Right renal pelvis (tissue), 4 donors: ENCODE measurements around the gene SNX13. TPM values are rescaled to one million over a fixed set of nuclear protein-coding genes. Genes with fewer than 3 reads are reported as not detected.
"Not testable (repeated sequence)": the region's sequence is repeated elsewhere in the genome, so short reads cannot be mapped to it uniquely, and the experiment has no call there.

Experiments
- DNase-seq, 4 donors: peaks; one replicate each; pipeline ENCODE4 v3.0.0-alpha.2; 2013; ENCODE audit warnings: low read depth in 4 of 4, low spot score in 3 of 4, missing footprints in 1 of 4
- polyA plus RNA-seq, 4 donors: library from polyadenylated mRNA; unstranded; fragments of 120-200 nt; gene quantifications; one replicate each; pipeline ENCODE4 v1.2.1, GENCODE V29; 2013; ENCODE audit not compliant: insufficient read length in 4 of 4

Gene SNX13
- polyA plus RNA-seq, 4 donors, result 40.2 to 50.8 (median 46.5) TPM

DNA sequence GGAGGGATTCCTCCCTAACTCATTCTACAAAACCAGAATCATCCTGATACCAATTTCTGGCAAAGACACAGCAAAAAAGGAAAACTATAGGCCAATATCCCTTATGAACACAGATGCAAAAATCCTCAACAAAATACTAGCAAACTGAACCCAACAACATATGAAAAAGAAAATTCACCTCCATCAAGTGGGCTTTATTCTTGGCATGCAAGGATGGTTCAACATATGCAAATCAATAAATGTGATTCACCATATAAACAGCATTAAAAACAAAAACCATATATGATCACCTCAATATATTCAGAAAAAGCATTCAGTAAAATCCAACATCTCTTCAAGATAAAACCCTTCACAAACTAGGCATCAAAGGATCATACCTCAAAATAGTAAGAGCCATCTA lies 23.5 kb downstream of the SNX13 start:
- no peak for DNase-seq

DNA sequence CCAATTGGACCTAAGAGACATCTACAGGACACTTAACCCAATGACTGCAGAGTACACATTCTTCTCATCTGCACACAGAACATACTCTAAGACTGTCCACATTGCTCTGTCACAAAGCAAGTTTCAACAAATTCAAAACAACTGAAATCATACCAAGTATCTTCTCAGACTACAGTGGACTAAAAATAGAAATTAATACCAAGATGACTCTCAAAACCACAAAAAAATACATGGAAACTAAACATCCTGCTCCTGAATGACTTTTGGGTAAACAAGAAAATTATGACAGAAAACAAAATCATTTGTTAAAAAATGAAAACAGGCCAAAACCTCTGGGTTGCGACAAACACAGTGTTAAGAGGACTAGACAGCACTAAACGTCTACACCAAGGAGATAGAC lies 24.5 kb downstream of the SNX13 start:
- DNase-seq, result no peak

DNA sequence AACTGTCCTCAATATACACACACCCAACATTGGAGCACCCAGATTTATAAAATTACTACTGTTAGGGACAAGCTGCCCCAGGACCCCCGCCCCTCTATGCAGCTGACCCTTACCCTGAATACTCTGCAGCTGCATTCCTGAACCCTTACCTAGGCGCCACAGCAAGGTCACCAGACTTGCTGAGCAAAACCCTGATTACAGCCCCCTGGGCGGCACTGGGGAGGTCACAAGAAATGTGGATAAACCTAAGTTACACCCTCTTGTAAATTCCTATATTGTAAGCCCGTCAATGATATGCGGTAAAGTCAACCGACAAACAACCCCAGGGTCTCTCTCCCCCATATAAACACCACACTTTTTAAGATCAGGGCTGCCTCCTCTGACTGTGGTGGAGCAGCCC lies 25.1 kb downstream of the SNX13 start:
- DNase-seq, result no peak

DNA sequence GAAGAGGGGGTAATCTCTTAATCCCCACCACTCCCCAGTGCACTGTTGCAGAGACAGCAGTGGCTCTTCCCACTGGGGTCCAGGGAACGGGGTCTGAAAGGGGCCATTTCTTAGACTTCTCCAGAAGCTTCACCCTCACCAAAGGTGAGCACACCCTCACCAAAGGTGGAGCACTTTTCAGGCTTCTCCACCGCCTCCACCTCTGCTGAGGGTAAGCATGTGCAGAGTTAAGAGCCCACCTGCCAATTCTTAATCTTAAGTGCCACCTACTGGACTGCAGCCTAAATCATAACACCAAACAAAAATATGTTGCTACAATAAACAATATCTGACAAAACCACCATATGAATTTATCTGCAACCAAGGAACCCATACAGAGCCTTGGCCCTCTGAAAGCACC lies 27.0 kb downstream of the SNX13 start:
- no peak for DNase-seq

DNA sequence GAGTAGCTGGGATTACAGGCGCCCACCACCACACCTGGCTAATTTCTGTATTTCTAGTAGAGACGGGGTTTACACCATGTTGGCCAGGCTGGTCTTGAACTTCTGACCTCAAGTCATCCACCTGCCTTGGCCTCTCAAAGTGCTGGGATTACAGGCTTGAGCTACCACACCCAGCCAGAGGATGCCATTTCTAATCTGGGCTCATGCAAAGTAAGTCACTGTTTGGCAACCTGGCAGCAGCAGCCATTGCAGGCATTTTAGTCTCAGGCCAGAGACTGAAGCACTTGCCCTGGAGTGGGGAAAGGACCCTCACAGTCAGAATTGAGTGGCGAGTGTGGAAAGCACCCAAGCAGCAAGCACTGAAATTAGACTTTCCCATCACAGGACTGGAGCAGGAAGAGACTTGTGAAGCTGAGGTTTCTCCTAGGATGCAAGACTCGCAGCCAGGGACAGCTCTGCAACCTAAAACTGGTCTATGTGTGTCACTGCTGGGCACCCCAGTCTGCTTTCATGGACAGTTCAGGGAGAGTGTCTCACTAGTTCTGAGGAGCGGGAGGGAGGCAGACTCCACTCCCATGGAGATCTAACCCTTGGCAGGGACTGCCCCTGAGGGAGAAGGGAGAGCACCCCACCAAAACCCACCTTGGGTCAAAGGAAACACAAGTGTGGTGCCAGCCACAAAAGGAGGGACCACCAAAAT lies 27.6 kb downstream of the SNX13 start:
- DNase-seq, result no peak

DNA sequence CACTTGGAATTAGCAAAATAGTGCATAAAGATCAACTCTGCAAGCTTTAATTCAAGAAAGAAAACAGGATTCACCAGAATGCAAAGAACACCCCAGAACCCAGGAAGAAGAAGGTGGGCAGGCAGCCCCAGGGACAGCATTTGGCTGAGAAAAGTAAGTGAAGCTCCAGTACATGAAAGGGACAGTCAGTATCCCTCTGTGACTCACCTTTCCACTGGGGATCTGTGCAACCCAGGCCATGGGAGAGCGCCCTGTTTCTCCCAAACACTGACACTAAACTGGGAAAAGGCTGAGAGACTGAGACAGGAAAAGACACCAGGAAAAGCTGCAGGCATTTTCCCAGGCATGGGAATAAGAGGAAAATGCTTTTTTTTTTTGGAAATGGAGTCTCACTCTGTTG lies 28.2 kb downstream of the SNX13 start:
- no peak for DNase-seq

DNA sequence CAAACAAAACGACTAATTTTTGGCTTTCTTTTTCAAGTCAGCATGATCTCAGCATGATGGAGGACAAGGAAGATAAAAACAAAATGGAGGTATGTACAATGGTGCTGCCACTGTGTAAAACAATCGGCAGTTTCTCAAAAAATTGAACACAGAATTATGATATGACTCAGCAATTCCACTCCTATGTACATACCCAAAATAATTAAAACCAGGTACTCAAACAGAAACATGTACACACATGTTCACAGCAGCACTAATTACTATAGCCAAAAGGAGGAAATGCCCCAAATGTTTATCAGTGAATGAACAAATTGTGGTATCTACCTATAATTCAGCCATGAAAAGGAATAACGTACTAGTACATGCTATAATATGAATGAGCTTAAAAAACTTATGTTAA lies 29.9 kb downstream of the SNX13 start:
- DNase-seq, result no peak

DNA sequence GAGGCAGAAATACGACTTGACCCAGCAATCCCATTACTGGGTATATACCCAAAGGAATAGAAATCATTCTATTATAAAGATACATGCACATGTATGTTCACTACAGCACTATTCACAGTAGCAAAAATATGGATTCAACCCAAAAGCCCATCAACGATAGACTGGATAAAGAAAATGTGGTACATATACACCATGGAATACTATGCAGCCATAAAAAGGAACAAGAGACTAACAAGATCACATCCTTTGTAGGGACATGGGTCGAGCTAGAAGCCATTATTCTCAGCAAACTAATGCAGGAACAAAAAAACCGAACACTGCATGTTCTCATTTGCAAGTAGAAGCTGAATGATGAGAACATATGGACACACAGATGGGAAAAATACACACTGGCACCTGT lies 31.0 kb downstream of the SNX13 start:
- DNase-seq, result not testable (repeated sequence)

DNA sequence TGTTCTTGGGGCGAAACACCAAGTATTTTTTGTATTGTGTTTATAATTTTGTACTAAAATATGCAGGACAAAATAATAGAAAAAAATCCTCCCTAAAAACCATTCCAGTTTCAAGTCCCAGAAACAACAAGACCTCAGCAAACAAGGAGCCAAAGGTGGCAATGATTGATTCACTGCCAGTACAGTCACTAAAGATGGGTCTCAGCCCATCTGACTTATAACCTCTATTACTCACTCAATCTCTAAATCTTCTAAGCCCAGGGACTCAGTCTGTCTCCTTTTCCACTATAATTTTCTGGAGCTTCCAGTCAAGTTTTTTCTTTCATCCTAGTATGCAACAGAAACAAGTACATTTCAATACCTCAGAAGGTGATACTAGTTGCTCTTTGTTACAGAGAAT lies 33.3 kb downstream of the SNX13 start:
- no peak for DNase-seq

DNA sequence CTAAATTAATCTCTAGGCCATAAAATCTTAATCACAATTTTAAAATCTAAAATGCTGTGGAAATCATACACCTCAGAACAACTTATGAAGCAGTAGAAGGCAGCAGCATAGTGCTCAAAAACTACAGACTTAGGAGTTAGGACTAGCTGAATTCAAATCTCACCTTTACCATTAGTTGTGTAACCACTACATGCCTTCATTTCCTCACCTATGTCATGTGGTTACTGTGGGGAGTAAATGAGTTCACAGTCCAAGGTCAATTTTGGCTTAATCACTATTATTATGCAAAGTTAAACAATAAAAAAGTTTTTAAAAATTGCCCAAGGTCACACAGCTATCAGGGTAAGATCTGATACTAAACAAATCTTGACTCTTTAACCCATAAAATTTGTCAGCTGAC lies 37.0 kb downstream of the SNX13 start:
- no peak for DNase-seq

DNA sequence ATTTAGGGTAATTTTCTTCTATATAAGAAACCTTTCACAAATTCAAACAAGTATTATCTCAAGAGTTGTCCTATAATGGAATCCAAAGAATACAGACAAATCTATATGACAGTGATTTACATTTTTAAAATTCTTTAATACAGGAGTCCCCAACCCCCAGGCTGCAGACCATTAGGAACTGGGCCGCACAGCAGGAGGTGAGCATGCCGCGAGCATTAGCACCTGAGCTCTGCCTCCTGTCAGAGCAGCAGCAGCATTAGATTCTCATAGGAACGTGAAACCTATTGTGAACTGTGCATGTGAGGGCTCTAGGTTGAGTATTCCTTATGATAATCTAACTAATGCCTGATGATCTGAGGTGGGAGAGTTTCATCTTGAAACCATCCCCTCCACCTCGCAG lies 37.7 kb downstream of the SNX13 start:
- DNase-seq, result no peak

DNA sequence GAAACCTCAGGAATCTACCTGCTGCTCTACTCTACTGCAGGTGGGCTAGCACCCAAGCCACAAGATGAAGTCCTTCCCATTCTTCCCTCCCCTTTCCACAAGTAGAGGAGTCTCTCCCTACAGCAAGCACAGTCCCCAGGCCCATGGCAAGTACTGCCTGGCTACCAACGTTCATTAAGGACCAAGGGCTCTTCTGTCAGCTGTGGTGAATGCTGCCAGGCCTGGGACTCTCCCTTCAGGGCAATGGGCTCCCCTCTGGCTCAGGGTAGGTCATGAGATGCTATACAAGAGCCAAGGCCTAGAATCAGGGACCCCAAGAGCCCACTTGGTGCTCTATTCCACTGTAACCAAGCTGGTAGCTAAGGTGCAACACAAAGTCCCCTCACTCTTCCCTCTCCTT lies 39.8 kb downstream of the SNX13 start:
- no peak for DNase-seq

DNA sequence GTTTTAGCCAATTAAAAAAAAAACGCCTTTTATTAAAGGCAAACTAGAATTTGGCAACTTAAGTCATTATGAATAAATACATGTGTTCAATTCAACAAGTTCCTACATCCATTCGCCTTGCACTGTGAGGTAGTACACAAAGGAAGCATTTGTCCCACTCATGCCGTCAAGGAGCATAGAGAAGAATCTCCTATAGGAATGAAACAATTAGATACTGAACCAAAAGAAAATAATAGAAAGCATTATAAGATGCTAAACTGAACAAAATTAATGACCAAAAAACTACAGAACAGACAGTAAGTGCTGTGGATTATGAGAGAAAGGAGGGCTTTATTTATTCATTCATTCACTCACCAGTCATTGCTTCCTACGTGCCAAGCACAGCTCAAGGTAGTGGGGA lies 42.2 kb downstream of the SNX13 start:
- DNase-seq, result no peak

DNA sequence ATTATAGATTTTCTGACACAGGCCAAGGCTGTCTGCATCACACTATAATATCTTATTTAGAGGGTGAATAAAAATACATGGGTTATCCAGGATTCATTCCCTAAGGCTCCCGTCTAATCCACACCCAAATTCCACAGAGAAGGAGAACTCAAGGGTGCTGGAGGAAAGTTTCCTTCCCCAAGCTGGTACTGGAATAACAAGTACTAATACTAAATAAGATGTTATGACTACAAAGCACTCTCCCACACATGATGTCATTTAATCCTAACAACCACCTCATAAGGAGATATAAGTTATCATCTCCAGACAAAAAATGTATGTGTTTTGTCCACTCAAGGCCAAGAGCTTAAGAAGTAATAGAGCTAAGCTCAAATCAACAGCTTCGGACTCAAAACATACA lies 53.0 kb downstream of the SNX13 start:
- DNase-seq, result no peak

DNA sequence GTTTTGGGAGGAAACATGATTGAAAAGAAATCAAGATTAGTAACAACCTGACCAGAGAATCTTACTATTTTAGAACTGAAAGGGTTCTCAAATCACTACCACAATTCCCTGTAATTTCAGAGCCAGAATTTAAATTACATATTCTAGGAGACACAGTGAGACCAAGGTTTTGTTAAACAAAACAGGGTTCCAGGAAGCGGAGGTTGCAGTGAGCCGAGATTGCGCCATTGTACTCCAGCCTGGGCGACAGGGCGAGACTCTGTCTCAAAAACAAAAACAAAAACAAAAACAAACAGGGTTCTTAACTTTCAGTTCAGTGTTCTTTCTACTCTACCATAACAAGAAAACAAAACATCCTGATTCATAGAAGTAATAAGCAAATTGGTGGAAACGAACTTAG lies 57.6 kb downstream of the SNX13 start:
- DNase-seq, result no peak

DNA sequence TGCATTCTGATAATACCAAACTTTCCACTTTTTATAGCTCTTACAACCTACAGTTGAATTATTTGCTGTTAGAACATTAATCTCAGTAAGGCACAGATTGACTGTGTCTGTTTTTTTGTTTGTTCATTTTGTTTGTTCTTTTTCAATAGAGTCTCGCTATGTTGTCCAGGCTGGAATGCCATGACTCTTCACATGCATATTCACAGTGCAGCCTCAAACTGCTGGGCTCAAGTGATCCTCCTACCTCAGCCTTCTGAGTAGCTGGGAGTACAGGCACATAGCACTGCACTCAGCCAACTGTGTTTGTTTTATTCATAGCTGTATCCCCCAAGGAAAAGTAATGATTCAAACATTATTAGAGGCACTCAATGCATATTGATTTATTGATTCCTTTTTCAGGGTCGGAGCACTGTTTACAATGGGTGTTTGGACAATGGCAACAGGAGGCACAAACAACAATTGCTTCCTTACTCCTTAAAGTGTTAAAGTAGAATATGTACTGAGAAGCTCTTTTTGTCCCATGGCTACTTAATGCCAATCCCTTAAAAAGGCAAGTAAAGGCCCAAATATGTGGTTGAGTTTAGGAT lies 61.1 kb downstream of the SNX13 start:
- DNase-seq, result no peak

DNA sequence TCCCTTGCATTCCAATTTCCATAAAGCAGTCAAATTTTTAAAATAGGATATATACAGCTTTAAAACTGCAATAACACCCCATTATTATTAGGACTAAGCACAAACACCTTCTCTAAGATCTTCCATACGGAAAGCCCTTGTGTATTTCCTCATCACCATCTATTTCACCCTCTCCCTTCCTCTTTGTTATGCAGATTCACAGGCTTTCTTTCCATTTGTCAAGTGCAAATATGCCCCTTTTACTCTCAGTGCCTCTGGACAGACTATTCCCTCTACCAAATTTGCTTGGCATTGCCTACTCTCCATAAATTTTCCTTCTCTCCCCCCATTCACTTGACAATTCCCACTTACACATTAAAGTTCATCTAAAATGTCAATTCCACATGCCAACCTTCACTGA lies 61.7 kb downstream of the SNX13 start:
- no peak for DNase-seq

DNA sequence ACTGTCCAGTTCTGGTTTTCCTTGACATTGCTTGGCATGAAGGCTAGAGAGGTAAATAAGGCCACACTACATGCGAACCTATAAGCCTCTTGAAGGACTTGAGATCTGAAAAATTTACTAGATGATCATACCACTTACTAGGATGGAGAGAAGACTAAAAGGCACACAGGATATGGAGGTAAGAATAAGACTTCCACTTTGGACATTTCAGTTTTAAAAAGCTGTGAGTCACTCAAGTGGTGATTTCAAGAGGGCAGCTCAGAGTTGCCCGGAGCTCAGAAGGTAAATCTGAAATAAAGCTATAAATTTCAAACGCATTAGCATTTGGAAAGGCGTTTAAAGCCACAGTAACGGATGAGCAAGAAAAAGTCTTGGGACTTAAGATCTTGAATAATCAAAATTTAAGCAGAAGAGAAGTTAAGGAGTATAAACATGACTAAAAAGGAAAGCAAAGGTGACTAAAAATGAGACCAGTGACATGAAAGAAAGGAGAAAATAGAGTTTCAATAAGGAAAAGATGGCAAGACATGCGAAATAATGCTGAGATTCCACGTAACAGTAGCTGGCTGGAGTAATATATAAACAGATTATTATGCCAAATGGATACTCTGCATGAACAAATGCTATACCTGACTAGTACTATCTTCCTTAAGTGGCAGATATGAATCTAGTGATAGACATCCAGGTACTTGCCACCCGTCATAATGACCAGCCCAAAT lies 68.3 kb downstream of the SNX13 start:
- DNase-seq, result no peak

DNA sequence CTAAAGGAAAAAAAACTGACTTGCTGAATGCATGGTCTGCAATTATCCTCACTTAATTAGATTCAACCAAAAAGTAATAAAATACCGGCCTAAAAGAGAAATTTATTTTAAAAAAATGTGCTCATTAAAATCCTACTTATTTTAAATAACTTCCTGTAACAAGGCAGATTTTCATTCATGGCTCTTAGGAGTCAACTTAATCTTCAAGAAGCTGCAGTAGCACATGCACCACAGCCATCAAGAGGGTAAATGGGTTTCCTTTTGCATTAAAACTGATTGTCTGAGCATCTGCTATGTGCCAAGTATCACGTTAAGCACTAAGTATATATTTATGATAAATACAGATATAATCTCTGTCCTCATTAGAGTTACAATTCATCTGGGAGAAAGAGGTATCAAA lies 69.9 kb downstream of the SNX13 start:
- no peak for DNase-seq

DNA sequence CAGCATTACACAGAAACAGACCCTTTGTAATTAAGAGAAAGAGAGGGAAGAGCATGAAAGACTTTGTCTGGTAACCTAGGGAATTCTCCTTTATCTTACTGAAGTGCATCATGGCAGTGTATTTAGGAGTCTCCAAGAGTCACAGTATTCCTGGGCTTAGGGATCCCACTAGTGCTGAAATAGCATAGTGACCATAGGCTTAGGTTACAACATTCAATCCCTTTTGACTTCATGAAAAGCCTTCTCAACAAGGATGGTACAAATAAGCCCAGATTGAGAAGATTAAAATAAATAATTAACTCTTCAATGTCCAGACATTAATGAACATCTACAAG lies 76.5 kb downstream of the SNX13 start:
- no peak for DNase-seq

DNA sequence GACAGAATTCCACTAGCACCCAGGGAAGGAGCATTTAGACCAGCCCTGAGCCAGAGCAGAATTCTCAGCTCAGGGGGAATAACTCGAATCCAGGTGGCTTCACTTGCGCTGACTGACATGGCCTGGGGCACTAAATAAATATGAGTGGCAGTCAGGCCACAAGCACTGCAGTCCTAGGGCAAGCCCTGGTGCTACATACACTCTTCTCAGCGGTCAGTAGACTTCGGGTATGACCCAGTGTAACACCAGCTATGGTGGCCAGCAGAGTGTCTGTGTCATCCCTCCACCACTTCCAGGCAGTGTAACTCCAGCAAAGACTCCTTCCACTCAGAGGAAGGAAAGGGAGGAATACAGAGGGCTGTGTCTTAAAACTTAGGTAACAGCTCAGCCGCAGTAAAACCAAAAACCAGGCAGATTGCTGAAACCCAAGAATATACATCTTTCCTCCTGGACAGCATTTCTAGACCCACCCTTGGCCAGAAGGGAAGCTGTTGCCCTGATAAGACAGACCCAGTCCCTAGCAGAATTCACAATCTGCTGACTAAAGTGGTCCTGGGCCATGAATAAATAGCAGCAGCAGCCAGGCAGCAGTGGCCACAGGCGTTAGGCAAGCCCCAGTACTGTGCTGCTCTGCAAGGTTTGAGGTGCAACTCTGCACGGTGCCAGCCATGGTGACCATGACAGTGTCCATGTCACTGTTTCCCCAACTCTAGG lies 77.0 kb downstream of the SNX13 start:
- no peak for DNase-seq

DNA sequence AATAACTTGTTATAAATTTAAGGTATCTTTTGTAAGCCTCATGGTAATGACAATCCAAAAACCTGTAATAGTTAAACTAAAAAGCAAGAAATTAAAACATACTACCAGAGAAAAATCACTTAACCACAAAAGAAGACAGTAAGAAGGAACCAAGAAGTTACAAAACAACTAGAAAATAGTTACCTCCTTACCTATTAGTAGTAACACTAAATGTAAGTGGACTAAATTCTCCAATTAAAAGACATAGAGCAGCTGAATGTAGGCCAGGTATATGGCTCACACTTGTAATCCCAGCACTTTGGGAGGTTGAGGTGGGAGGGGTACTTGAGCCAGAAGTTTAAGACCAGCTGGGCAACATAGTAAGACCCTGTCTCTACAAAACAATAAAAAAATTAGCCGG lies 84.0 kb downstream of the SNX13 start:
- no peak for DNase-seq
